Dendritic cell treated with granulocyte-macrophage colony-stimulating factor and Interleukin-4, amounts not matched to agents 40 ng/mL and 50 ng/mL, for 4 days (primary cell): Measurements from ENCODE around the gene JAZF1.

Source experiments
- H3K27ac Mint-ChIP-seq: one replicate; pipeline ENCODE4 v1.8.0; 2022; ENCODE audit warnings: mild to moderate bottlenecking, mixed read lengths
- H3K27me3 Mint-ChIP-seq: one replicate; pipeline ENCODE4 v1.8.0; 2022; ENCODE audit warnings: mild to moderate bottlenecking, mixed read lengths
- H3K36me3 Mint-ChIP-seq: one replicate; pipeline ENCODE4 v1.8.0; 2022; ENCODE audit warnings: low read depth, mixed read lengths
- H3K4me1 Mint-ChIP-seq: one replicate; pipeline ENCODE4 v1.8.0; 2022; ENCODE audit warnings: low read depth, mixed read lengths
- H3K4me3 Mint-ChIP-seq: one replicate; pipeline ENCODE4 v1.8.0; 2022; ENCODE audit warnings: mild to moderate bottlenecking, moderate library complexity, mixed read lengths
- H3K9me3 Mint-ChIP-seq: one replicate; pipeline ENCODE4 v1.8.0; 2022; ENCODE audit warnings: mixed read lengths
- intact Hi-C: fragments of 100-400 bp; cut with micrococcal nuclease; formaldehyde crosslinking; loops from one replicate; pipeline ENCODE4 v1.15.0; 2022

Gene JAZF1

GRCh38 chr7:28181416-28181815, 821 bp upstream of the JAZF1 start:
- Mint-ChIP-seq H3K9me3 (no peaks in the 10 kb centered on the region), H3K4me1 (peaks cover 41% of the 10 kb centered on the region), H3K4me3 (no peak overlapping the region), H3K36me3 (no peaks in the 10 kb centered on the region), H3K27me3 (no peaks in the 10 kb centered on the region), H3K27ac (no peak overlapping the region)
- intact Hi-C loops = loop anchor here (10.0 kb wide), 1 partner anchor 93 kb away; no protein-coding TSS in a partner anchor

- Mint-ChIP-seq H3K36me3 (no peaks in the 10 kb centered on the region), H3K27ac (peak overlapping the region; percentile 82), H3K9me3 (no peaks in the 10 kb centered on the region), H3K27me3 (no peaks in the 10 kb centered on the region), H3K4me3 (peak overlapping the region; percentile 53), H3K4me1 (peaks cover 36% of the 10 kb centered on the region)
- intact Hi-C loops = loop anchor here (10.0 kb wide), 1 partner anchor 95 kb away; no protein-coding TSS in a partner anchor
Observed at GRCh38 chr7:28180031-28180363, 598 bp downstream of the JAZF1 start.

DNA sequence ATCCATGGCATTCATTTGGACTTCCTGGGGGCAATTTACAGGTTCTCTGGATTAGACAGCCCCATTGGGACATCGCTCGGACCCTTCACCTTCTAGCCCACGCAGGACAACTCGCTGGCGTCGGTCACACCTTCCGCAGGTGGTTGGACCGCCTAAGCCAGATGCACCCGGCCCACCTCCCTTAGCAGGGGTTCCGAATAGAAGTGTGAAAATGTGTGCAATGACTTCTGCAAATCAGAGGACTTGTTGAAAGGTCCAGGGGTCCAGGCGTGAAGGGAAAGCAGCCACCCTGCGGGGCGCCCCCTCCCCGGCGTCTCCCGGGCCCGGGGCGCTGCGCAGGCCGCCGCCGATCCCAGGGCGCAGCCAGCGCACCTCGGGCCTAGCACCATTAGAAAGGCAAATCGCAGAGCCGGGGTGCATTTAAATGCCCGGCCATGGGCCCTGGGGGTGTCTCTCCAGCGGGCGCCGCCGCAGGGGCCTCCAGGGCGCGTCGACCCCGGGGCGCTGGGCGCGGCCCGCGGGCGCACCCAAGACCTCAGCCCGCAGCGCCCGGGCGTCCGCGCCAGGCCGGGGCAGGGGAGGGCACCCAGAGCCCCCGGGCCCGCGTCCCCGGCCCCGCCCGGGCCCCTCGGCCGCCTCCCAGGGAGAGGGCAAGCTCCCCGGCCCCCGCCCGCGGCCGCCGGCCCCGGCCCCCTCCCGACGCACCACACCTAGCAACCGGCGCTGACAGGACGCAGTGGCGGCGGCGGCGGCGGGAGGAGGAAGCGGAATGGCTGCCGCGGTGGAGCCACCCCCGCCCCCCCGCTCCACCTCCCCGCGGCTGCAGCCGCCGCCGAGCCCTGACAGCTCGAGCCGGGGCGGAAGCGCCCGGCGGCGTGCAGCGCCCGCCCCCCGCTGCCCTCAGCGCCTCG, 1.2 kb downstream of the JAZF1 start:
- H3K4me3 Mint-ChIP-seq = peak overlapping the region; percentile 71
- no peaks in the 10 kb centered on the region for H3K9me3 Mint-ChIP-seq
- H3K27ac Mint-ChIP-seq = peak overlapping the region; percentile 74
- peaks cover 42% of the 10 kb centered on the region for H3K4me1 Mint-ChIP-seq
- no peaks in the 10 kb centered on the region for H3K36me3 Mint-ChIP-seq
- no peaks in the 10 kb centered on the region for H3K27me3 Mint-ChIP-seq
- intact Hi-C loops = loop anchor here (2.0 to 10.0 kb wide), 3 partner anchors 25 to 95 kb away; no protein-coding TSS in a partner anchor

- peak overlapping the region; percentile 71 for H3K4me3 Mint-ChIP-seq
- intact Hi-C loops = loop anchor here (2.0 to 5.0 kb wide), 2 partner anchors 24 to 36 kb away; no protein-coding TSS in a partner anchor
- peak overlapping the region; percentile 74 for H3K27ac Mint-ChIP-seq
- H3K36me3 Mint-ChIP-seq = no peaks in the 10 kb centered on the region
- no peaks in the 10 kb centered on the region for H3K27me3 Mint-ChIP-seq
- H3K4me1 Mint-ChIP-seq = peaks cover 47% of the 10 kb centered on the region
- H3K9me3 Mint-ChIP-seq = no peaks in the 10 kb centered on the region
Observed at GRCh38 chr7:28178599-28178998, 2.0 kb downstream of the JAZF1 start.

GRCh38 chr7:28177836-28178235, 2.8 kb downstream of the JAZF1 start:
- Mint-ChIP-seq H3K4me3 (no peak overlapping the region), H3K4me1 (peaks cover 48% of the 10 kb centered on the region), H3K9me3 (no peaks in the 10 kb centered on the region), H3K27me3 (no peaks in the 10 kb centered on the region), H3K36me3 (no peaks in the 10 kb centered on the region), H3K27ac (no peak overlapping the region)
- intact Hi-C loops = loop anchor here (2.0 to 5.0 kb wide), 2 partner anchors 23 to 36 kb away; no protein-coding TSS in a partner anchor

DNA sequence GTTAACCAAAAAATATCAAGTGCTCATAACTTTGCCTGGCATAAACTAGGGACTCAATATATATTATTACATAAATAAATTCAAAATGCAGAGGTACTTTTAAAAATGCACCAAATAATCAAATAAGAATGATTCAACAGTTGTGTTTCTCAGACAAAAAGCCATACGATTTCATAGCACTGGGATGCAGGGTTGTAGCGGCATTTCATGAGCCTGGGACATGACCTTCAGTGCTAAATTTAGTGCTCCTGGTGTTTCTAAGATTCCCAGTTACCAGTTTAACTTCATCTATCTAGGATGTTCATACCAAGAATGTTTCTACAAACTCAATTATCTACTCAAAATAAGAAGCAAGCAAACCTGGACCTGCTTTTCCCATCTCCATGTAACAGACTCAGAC, 4.0 kb downstream of the JAZF1 start:
- intact Hi-C loops = loop anchor here (5.0 kb wide), 1 partner anchor 34 kb away; no protein-coding TSS in a partner anchor
- no peak overlapping the region for H3K4me3 Mint-ChIP-seq
- H3K4me1 Mint-ChIP-seq = peaks cover 44% of the 10 kb centered on the region

DNA sequence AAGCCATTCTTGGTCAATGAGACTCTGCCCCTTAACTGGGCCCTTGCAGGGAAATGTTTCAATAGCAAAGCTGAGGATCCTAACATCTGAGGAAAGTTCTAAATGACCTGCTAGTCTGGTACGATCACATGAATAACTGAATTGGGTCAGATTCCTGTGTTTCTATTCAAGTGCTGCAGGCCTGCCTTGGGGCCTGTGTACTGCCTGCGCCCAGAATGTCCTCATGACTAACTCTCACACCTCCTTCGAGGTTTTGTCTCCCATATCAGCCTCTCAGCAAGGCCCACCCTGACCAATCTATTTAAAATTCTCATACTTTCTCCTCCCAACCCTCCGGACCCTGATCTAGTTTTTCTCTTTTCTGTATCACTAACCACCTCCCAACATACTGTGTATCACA, 4.4 kb downstream of the JAZF1 start:
- intact Hi-C loops = loop anchor here (5.0 kb wide), 1 partner anchor 34 kb away; no protein-coding TSS in a partner anchor
- H3K9me3 Mint-ChIP-seq = no peaks in the 10 kb centered on the region
- no peak overlapping the region for H3K27ac Mint-ChIP-seq
- no peaks in the 10 kb centered on the region for H3K27me3 Mint-ChIP-seq
- no peak overlapping the region for H3K4me3 Mint-ChIP-seq
- no peaks in the 10 kb centered on the region for H3K36me3 Mint-ChIP-seq
- peaks cover 43% of the 10 kb centered on the region for H3K4me1 Mint-ChIP-seq

More for the DNA sequence above, 4.0 kb downstream of the JAZF1 start:
- Mint-ChIP-seq H3K27me3 (no peaks in the 10 kb centered on the region), H3K36me3 (no peaks in the 10 kb centered on the region), H3K27ac (no peak overlapping the region), H3K9me3 (no peaks in the 10 kb centered on the region)

DNA sequence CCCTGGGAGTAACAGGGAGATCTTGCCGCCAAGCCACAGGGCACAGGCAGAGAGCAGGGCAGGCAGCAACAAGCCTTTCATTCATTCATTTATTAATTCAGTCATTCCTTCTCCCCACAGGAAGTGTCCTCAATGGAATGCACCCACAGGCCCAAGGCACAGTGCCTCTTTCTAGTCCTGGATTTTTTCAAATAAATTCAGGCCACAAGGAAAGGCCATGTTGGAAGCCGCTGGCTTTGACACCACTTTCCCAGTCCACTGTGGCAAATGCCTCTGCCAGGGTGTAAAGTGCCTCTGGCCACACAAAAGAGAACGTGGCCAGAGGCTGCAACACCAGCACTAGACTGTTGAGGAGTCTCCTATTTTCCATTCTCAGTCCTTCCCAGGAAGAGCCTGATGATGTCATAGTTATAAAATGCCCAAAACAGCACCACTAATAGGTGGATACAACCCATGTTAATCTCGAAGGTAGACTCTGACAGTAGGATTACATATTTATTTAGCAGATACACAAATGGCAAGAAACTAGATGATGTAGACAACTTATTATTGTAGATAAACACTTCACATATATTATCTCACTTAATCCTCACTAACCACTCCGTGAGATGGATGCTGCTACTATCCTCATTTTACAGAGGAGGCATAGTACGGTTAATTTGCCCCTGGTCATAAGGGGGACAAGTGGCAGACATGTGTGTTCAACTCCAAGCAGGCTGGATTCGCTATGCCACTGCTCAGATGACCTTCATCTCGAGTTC, 5.5 kb downstream of the JAZF1 start:
- H3K4me1 Mint-ChIP-seq = peaks cover 38% of the 10 kb centered on the region
- intact Hi-C loops = loop anchor here (5.0 kb wide), 1 partner anchor 33 kb away; no protein-coding TSS in a partner anchor

DNA sequence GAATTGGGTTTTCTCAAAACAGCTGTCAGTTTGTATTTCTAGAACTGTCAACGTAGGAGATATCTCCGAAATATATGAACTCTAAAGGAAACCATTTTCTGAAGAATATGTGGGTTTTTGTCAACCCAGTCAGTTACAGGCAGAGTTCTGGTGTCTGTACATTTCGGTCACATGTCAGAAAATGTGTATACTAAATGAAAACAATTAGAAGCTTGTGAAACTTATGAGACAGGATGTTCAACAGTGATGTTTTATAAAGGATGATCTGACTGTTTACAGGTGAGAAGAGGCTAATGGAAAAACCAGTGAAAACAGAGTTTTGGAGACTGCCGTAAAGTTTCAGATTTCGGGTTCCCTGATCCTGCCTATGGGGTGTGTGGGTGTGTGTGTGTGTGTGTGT, 6.2 kb downstream of the JAZF1 start:
- H3K4me3 Mint-ChIP-seq = no peak overlapping the region
- H3K36me3 Mint-ChIP-seq = peaks cover 6% of the 10 kb centered on the region
- no peaks in the 10 kb centered on the region for H3K9me3 Mint-ChIP-seq
- intact Hi-C loops = no loop called here
- H3K4me1 Mint-ChIP-seq = peaks cover 38% of the 10 kb centered on the region
- no peaks in the 10 kb centered on the region for H3K27me3 Mint-ChIP-seq
- H3K27ac Mint-ChIP-seq = no peak overlapping the region

More for the DNA sequence above, 5.5 kb downstream of the JAZF1 start:
- Mint-ChIP-seq H3K27ac (no peak overlapping the region), H3K4me3 (no peak overlapping the region), H3K27me3 (no peaks in the 10 kb centered on the region), H3K36me3 (peaks cover 6% of the 10 kb centered on the region), H3K9me3 (no peaks in the 10 kb centered on the region)

DNA sequence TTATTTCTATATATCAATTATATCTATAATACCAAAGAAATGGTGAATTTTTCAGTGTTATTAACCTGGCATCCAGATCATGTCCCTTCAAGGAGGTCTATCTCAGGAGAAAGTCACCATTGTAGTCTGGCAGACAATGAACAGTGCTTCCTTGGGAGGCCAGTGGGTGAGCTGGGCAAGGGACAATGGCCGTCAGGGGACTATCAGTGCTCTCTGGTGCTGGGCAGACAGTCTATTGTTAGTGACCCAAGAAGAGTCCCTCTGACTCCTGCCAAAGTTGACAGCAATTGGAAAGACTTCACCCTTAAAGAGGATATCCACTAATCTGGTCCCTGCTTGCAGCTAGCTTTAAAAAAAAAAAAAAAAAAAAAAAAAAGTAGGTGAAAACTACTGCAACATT, 7.1 kb downstream of the JAZF1 start:
- intact Hi-C loops = no loop called here

GRCh38 chr7:28172958-28173357, 7.6 kb downstream of the JAZF1 start:
- intact Hi-C loops = no loop called here
- H3K4me1 Mint-ChIP-seq = peaks cover 40% of the 10 kb centered on the region
- no peaks in the 10 kb centered on the region for H3K9me3 Mint-ChIP-seq
- no peak overlapping the region for H3K27ac Mint-ChIP-seq
- H3K27me3 Mint-ChIP-seq = no peaks in the 10 kb centered on the region
- no peak overlapping the region for H3K4me3 Mint-ChIP-seq
- peaks cover 6% of the 10 kb centered on the region for H3K36me3 Mint-ChIP-seq

More for the DNA sequence above, 7.1 kb downstream of the JAZF1 start:
- H3K4me3 Mint-ChIP-seq = no peak overlapping the region
- H3K27ac Mint-ChIP-seq = no peak overlapping the region
- H3K4me1 Mint-ChIP-seq = peaks cover 39% of the 10 kb centered on the region
- H3K9me3 Mint-ChIP-seq = no peaks in the 10 kb centered on the region
- peaks cover 6% of the 10 kb centered on the region for H3K36me3 Mint-ChIP-seq
- H3K27me3 Mint-ChIP-seq = no peaks in the 10 kb centered on the region

DNA sequence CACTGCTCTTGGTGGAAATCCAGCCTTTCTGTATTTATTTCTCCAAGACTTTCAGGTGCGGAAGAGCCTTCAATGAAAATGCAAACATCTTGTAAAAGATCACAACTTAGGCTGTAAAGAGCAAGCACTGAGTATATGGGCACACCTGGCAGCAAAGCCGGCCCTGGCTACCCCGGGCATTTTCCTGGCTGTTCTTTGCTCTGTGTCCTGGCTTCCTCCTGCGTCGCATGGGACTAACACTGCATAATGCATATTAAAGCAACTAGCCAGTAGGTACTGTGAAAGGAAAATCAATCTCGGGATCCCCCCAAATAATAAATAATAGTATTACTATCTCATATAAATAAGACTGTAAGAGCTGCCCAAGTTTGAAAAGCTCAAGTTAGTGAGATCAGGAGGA, 9.9 kb downstream of the JAZF1 start:
- H3K4me3 Mint-ChIP-seq = no peak overlapping the region
- H3K4me1 Mint-ChIP-seq = peaks cover 36% of the 10 kb centered on the region
- H3K36me3 Mint-ChIP-seq = peaks cover 6% of the 10 kb centered on the region
- H3K27ac Mint-ChIP-seq = no peak overlapping the region
- H3K27me3 Mint-ChIP-seq = no peaks in the 10 kb centered on the region
- no peaks in the 10 kb centered on the region for H3K9me3 Mint-ChIP-seq
- intact Hi-C loops = no loop called here

- no peak overlapping the region for H3K27ac Mint-ChIP-seq
- intact Hi-C loops = no loop called here
- H3K9me3 Mint-ChIP-seq = no peaks in the 10 kb centered on the region
- H3K4me1 Mint-ChIP-seq = peaks cover 32% of the 10 kb centered on the region
- H3K4me3 Mint-ChIP-seq = no peak overlapping the region
- no peaks in the 10 kb centered on the region for H3K27me3 Mint-ChIP-seq
- H3K36me3 Mint-ChIP-seq = peaks cover 6% of the 10 kb centered on the region
Observed at GRCh38 chr7:28169230-28169629, 11.4 kb downstream of the JAZF1 start.
